Amniotic stem cell (primary cell): ENCODE measurements around the gene SLC17A9.

Experiments used
- DNase-seq: peaks from one replicate; lab custom pipeline; 2025; lab: John Stamatoyannopoulos, UW

SLC17A9 gene

GRCh38 chr20:62969179-62969760, 16.8 kb downstream of the SLC17A9 start:
- no peak for DNase-seq

DNA sequence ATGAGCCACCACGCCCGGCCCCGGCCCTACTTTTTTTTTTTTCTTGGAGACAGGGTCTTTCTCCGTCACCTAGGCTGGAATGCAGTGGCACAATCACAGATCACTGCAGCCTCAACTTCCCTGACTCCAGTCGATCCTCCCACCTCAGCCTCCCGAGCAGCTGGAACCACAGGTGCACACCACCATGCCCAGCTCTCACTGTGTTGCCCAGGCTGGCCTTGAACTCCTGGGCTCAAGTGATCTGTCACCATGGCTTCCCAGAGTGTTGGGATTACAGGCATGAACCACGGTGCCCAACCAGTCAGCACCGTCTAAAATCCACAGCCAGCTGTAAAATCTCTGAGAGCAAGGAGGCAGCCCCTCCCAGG, 17.4 kb downstream of the SLC17A9 start:
- DNase-seq, result no peak

DNA sequence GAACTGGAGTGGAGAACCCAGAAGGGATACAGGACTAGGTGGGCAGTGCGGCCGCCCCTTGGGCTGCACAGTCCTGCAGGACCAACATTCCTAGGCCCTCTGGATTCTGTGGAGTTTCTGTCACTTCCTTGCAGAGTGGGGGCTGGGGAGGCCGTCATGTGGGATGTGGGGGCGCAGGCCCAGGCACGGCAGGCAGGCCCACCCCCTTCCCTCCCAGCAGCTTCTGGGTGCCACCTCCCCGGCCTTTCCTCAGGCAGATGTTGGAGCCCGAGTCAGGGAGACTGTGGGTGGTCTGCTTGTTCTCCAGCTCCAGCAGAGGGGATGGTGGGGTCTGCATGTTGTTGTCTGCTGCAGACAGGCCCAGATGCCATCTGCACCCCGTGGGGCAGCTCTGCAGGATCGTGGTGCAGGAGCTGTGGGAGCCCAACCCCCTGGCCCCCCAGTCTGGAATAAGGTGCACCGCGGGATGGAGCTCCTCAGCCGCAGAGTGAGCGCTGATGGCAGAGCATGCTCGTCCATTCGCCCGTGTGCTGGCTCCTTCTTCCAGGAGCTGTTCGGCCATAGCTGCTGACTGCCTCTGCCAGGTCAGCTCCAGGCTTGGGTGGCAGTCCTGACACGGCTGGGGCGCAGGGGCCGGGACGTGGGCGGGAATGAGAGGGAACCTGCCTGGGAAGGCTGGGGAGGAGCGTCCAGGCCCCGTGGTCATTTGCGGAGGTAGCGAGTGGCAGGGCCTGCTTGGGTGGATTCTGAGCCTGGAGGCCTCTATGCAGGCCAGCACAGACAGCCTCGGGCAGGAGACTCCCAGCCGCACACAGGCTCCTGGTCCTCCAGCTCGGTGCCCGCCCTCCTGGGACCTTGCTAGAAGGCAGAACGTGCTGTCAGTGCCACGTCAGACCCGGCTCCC, 18.1 kb downstream of the SLC17A9 start:
- no peak for DNase-seq

DNA sequence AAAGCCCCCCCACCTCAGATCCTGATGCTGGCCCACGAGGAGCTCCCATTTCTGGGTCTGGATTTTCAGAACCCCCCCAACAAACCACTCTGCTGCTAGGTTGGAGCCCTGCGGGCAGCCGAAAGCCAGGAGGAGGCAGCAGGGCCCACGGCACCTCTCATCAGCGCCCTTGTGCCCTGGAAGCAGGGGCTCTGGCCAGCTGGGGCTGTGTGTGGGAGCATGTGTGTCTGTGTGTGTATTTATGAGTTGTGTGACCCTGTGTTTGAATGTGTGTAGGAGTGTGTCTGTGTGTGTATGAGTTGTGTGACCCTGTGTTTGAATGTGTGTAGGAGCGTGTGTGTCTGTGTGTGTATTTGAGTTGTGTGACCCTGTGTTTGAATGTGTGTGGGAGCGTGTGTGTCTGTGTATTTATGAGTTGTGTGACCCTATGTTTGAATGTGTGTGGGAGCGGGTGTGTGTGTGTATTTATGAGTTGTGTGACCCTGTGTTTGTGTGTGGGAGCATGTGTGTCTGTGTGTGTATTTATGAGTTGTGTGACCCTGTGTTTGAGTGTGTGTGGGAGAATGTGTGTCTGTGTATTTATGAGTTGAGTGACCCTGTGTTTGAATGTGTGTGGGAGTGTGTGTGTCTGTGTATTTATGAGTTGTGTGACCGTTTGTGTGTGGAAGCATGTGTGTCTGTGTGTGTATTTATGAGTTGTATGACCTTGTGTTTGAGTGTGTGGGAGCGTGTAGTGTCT, 18.9 kb downstream of the SLC17A9 start:
- no peak for DNase-seq

- DNase-seq, result peak; percentile 59
These were observed 19.7 kb downstream of the SLC17A9 start for GRCh38 chr20:62971950-62972844.

DNA sequence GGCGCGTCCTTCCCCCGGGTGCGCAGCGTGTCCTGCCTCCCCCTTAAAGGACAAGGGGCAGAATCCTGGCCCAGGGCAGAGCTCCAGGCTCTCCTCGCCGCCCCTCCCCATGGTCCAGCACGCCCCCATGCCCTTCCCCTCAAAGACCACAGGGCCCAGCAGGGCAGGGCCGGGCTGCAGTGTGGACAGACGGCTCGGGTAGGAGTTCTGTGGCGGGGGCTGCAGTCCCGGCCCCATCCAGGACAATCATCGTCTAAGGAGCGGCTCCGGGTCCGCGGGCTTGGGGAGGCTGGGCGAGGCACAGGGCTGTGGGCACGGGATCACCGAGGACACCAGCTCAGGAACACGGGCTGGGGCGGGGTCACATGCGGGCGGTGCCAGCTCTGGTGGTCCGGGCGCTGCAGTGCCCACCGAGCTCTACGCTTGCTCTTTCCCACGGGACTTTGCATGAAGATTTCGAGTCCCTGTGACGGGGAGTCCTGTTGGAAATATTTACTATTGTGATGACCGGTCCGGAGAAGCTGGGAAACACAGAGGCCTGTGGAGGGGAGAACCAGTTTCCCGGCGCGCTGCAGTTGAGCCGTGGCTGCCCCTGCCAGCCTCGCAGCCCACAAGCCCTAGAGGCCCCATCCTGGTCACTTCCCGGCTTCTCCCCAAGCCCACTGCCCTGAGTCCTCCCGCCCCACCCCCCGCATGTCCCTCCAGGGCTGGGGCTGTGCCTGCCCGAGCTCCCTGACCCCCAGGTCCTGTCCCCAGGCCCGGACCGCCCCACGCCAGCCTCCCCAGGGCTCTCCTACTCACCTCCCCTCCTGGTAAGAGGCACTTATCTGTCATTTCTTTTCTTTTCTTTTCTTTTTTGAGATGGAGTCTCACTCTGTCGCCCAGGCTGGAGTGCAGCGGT, 20.6 kb downstream of the SLC17A9 start:
- DNase-seq, result no peak

DNA sequence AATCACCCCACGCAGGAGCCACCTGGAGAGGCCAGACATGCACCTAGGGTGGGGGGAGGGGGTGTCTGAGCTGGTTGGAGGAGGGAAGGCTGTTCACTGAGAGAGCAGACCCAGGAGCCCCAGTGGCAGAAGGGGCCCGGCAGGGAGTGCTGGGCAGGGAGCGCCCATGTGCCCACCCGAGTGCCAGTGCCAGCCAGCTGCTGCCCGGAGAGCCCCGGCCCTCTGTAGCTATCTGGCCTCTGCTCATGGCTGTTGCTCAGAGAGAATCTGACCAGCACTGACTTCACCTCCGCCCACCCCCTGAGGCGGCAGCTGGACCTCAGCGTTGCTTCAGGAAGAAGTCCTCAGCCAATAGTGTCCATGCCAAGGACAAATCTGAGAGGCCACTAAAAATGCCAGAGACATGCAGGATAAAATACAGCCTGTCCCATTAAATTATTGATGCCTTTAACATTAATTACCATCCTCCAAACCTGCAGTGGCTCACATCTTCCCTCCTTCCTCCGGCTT, 22.8 kb downstream of the SLC17A9 start:
- DNase-seq, result no peak

- no peak for DNase-seq
These were observed 23.5 kb downstream of the SLC17A9 start for GRCh38 chr20:62975812-62976508.

DNA sequence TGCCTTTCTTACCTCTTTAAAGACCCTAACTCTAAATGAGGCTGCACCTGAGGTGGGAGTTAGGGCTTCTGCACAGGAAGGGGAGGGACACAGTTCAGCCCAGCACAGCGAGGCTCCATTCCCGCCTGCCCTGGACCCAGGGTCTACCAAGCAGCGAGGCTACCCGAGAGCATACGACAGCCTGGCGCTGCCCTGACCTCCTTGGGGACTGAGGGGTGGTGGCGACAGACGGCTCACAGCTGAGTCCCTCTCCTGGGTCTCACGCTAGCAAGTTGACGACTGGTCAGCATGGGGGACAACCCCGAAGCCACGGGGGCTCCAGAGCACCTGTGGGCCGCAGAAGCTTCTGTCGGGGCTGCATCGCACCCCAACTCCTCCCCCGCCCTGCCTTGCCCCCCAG, 24.4 kb downstream of the SLC17A9 start:
- DNase-seq, result no peak

DNA sequence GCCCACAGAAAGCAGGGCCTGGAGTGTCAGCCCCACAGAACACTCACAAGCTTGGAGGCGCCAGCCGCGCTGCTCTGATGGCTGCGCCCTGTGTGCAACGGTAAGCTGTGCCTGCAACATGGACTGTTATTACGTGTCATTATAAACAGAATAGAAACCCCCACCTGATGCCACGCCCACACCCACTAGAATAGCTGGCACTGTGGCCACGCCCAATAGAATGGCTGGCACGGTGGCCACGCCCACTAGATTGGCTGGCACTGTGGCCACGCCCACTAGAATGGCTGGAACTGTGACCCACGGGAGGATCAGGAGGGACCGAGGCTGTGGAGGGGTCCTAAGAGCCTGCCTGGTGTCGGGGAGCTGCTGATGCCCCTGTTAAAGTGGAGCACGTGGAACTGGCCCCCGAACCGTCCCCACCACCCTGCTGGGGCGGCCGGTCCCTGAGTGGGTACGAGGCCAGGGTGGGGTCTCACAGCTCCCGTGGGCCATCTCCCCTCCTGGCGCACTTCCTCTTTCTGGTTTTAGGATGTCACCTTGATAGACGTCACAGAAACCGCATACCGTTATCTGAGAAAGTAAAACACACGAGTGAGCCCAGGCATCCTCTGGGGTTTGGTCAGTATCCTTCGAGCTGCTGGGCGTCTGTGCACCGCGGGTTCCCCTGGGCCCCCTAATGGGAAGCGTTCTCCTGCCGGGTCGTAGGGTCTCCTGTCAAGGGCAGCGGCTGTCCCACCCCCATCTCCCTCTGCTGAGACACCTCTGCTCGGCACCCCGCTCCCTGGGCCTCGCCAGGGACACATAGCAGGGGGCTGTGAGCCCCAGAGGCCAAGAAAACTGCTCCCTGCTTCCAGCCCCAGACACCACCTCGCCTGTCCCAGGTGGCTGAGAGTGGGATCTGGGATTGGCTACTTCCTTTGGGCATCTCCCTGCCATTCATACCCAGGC, 25.4 kb downstream of the SLC17A9 start:
- DNase-seq, result no peak

DNA sequence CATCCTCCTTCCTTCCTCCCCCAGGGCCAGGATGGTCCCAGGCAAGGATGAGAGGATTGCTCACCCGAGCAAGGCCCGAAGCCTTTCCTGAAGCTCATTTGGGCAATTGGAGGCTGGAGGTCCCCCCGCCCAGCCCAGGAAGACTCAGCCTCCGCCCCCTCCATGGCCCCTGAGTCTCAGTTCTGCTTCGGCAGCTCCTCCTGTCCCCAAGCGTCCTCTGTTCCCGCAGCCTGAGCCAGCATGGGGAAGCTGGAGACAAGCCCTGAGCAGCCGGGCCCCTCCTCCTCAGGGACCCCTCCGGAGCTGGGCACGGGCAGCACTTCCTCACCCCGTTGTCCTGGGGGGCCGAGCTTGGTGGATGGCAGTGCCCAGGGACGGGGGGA, 26.0 kb downstream of the SLC17A9 start:
- no peak for DNase-seq

- no peak for DNase-seq
These were observed 26.8 kb downstream of the SLC17A9 start for GRCh38 chr20:62979310-62979709.

- DNase-seq, result no peak
These were observed 27.4 kb downstream of the SLC17A9 start for GRCh38 chr20:62979876-62980373.

DNA sequence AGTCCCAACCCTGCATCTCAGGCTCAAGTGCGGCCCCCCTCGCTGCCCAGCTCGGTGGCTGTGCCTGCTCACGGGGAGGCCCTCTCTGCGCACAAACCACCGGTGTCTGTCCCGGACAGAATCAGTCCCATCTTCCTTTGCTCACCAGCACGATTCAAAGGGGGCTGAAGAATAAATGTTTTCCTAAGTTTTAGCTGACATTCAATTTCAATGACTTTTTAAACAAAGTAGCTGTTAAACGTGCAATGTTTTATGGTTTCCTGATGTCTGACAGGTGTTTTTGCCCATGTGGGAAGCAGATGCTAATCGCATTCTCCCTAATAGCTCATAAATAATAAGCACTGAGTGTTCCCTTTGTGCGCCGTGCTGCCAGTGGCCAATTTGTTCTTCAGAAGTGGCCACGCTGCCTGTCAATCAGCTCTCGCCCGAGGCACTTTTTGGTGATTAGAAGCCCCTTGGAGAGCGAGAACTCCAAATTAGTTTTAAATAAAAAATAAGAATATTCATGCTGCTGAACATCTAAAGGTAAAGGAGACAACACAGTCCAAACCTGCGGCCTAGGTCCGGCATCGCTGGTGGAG, 28.0 kb downstream of the SLC17A9 start:
- no peak for DNase-seq

- no peak for DNase-seq
These were observed 28.5 kb downstream of the SLC17A9 start for GRCh38 chr20:62980970-62981369.

- no peak for DNase-seq
These were observed 29.9 kb downstream of the SLC17A9 start for GRCh38 chr20:62982124-62983075.

DNA sequence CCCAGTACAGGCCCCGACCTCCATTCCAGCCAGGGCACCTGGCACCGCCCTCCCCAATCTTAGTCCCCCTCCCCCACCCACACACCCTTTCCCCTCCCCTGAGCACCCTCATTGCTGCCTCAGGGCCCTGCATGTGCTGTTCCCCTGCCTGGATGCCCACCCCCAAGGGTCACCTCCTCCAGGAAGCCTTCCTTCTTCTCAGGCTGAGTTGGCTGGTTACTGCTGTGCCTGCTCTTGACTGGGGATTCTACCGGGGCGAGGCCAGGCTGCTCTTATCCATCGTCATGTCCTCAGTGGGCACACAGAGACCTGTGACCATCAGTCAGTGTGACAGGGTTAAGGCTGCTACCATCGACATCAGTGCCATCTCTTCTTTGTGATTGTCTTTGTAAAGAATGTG, 30.7 kb downstream of the SLC17A9 start:
- DNase-seq, result no peak
